Right atrium auricular region (tissue), 2 donors: ENCODE data around the gene SPTSSB. TPM values are rescaled to one million over a fixed set of nuclear protein-coding genes. Genes with fewer than 3 reads are reported as not detected.

ENCODE experiments used
- DNase-seq: peaks from one replicate; pipeline ENCODE4 v3.0.0-alpha.2; 2019; ENCODE audit warnings: low spot score
- H3K27ac ChIP-seq, 2 donors: fragments of 200-600 bp; sonication (generic); 1 replicate in 1 of 2; 2 replicates in 1 of 2; pipeline ENCODE4 v1.5.1; 2016 to 2019
- H3K27me3 ChIP-seq, 2 donors: fragments of 200-600 bp; sonication (generic); one replicate each; pipeline versions ENCODE4 v1.5.1 to v1.6.0; 2017 to 2019
- H3K36me3 ChIP-seq: fragments of 200-600 bp; sonication (generic); one replicate; pipeline ENCODE4 v1.5.1; 2016
- H3K4me1 ChIP-seq, 2 donors: fragments of 200-600 bp; sonication (generic); one replicate each; pipeline versions ENCODE4 v1.5.1 to v1.6.0; 2017 to 2019
- H3K4me3 ChIP-seq, 2 donors: fragments of 200-600 bp; sonication (generic); 1 replicate in 1 of 2; 2 replicates in 1 of 2; pipeline ENCODE4 v1.5.1; 2017 to 2019; ENCODE audit warnings: mild to moderate bottlenecking in 1 of 2, moderate library complexity in 1 of 2
- H3K9me3 ChIP-seq, 2 donors: fragments of 200-600 bp; sonication (generic); one replicate each; pipeline ENCODE4 v1.5.1; 2019
- total RNA-seq, 2 donors: library from RNA; depleted of rRNA; stranded (reverse); fragments of >200 nt; gene quantifications; one replicate each; pipeline ENCODE4 v1.1.0, GENCODE V29; 2016
- TF ChIP-seq, protein P1 (sequence below), 2 donors: fragments of 200-600 bp; sonication (generic); IDR thresholded peaks; one replicate each; pipeline ENCODE4 v1.5.1; 2019; ENCODE audit warnings: antibody characterized with exemption in 2 of 2

Gene SPTSSB
- total RNA-seq, 2 donors from 2014 or later: not detected

DNA sequence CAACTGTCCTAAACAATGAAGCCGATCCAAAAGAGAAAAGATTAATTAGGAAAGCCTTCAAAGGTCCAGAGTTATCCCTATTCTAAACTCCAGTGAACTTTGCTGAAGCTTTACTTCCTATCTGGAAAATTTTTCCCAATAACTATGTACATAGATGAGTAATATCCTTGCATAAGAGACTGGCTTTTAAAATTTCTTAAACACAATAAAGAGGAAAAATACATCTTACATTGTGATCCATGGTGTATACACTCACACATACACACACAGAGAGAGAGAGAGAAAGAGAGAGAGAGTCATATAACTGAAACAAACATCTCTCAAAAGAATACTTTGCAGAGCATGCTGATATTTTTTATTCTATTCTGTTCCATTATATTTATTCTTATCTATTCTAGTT is 20.0 kb downstream of the SPTSSB start:
- TF ChIP-seq, protein P1, sequence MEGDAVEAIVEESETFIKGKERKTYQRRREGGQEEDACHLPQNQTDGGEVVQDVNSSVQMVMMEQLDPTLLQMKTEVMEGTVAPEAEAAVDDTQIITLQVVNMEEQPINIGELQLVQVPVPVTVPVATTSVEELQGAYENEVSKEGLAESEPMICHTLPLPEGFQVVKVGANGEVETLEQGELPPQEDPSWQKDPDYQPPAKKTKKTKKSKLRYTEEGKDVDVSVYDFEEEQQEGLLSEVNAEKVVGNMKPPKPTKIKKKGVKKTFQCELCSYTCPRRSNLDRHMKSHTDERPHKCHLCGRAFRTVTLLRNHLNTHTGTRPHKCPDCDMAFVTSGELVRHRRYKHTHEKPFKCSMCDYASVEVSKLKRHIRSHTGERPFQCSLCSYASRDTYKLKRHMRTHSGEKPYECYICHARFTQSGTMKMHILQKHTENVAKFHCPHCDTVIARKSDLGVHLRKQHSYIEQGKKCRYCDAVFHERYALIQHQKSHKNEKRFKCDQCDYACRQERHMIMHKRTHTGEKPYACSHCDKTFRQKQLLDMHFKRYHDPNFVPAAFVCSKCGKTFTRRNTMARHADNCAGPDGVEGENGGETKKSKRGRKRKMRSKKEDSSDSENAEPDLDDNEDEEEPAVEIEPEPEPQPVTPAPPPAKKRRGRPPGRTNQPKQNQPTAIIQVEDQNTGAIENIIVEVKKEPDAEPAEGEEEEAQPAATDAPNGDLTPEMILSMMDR (IDR thresholded peaks at IDR 0.05): no peak
- H3K4me1 ChIP-seq: no peaks in the 10 kb centered on the region
- no peaks in the 10 kb centered on the region for H3K9me3 ChIP-seq
- no peak overlapping the region for H3K4me3 ChIP-seq
- H3K27ac ChIP-seq: no peak overlapping the region
- DNase-seq: no peak
- no peaks in the 10 kb centered on the region for H3K27me3 ChIP-seq
- H3K36me3 ChIP-seq: no peaks in the 10 kb centered on the region

- Histone ChIP-seq H3K36me3 (no peaks in the 10 kb centered on the region), H3K27me3 (no peaks in the 10 kb centered on the region), H3K4me3 (no peak overlapping the region), H3K9me3 (no peaks in the 10 kb centered on the region), H3K4me1 (no peaks in the 10 kb centered on the region), H3K27ac (no peak overlapping the region)
- DNase-seq: no peak
- TF ChIP-seq, protein P1 (IDR thresholded peaks at IDR 0.05): no peak
These were observed 20.4 kb downstream of the SPTSSB start for GRCh38 chr3:161350916-161351315.

GRCh38 chr3:161349529-161350312 is 21.6 kb downstream of the SPTSSB start:
- Histone ChIP-seq H3K27me3 (no peaks in the 10 kb centered on the region), H3K36me3 (no peaks in the 10 kb centered on the region), H3K4me3 (no peak overlapping the region), H3K9me3 (no peaks in the 10 kb centered on the region), H3K4me1 (no peaks in the 10 kb centered on the region), H3K27ac (no peak overlapping the region)
- TF ChIP-seq, protein P1 (IDR thresholded peaks at IDR 0.05): no peak
- DNase-seq: no peak

GRCh38 chr3:161348796-161349400 is 22.4 kb downstream of the SPTSSB start:
- H3K4me3 ChIP-seq: no peak overlapping the region
- TF ChIP-seq, protein P1 (IDR thresholded peaks at IDR 0.05): no peak

DNA sequence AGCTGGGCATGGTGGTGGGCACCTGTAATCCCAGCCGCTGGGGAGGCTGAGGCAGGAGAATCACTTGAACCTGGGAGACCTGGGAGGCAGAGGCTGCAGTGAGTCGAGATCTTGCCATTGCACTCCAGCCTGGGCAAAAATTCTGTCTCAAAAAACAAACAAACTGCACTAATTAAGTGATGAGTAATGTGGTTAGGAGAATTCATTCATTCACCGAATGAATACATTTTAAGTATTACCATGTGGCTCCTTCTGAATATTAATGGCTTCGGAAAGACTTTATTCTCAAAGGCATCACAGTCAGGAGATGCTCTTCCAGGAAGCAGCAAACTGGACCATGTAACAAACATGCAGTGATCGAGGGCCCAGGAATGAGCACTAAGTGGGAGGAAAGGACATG is 23.6 kb downstream of the SPTSSB start:
- DNase-seq: no peak
- H3K27ac ChIP-seq: no peak overlapping the region
- H3K36me3 ChIP-seq: no peaks in the 10 kb centered on the region
- H3K4me3 ChIP-seq: no peak overlapping the region
- H3K9me3 ChIP-seq: no peaks in the 10 kb centered on the region
- no peaks in the 10 kb centered on the region for H3K27me3 ChIP-seq
- no peaks in the 10 kb centered on the region for H3K4me1 ChIP-seq
- TF ChIP-seq, protein P1 (IDR thresholded peaks at IDR 0.05): no peak

More at GRCh38 chr3:161348796-161349400, 22.4 kb downstream of the SPTSSB start:
- no peak for DNase-seq
- Histone ChIP-seq H3K36me3 (no peaks in the 10 kb centered on the region), H3K27ac (no peak overlapping the region), H3K27me3 (no peaks in the 10 kb centered on the region), H3K9me3 (no peaks in the 10 kb centered on the region), H3K4me1 (no peaks in the 10 kb centered on the region)
